Smooth muscle cell (in vitro differentiated cells): Measurements from ENCODE around the gene FAM180A. TPM values are rescaled to one million over a fixed set of nuclear protein-coding genes. Genes with fewer than 3 reads are reported as not detected.

Source experiments
- DNase-seq: peaks from one replicate; lab custom pipeline; 2025; ENCODE audit not compliant: unreplicated experiment; lab: John Stamatoyannopoulos, UW
- H2AFZ ChIP-seq: fragments of 200-600 bp; sonication (generic); 2 replicates; pipeline ENCODE4 v1.6.0; 2016; ENCODE audit warnings: antibody characterized with exemption, low read depth, mild to moderate bottlenecking
- H3F3A ChIP-seq: fragments of 200-600 bp; sonication (generic); 2 replicates; pipeline ENCODE4 v1.6.0; 2017; ENCODE audit warnings: antibody characterized with exemption, low read depth
- H3K27ac ChIP-seq: fragments of 200-600 bp; sonication (generic); 2 replicates; pipeline ENCODE4 v1.5.1; 2016; ENCODE audit warnings: low read depth, mild to moderate bottlenecking
- H3K27me3 ChIP-seq: fragments of 200-600 bp; sonication (generic); 2 replicates; pipeline ENCODE4 v1.6.1; 2016; ENCODE audit warnings: low read depth, mild to moderate bottlenecking
- H3K36me3 ChIP-seq: fragments of 200-600 bp; sonication (generic); 2 replicates; pipeline ENCODE4 v1.5.1; 2016; ENCODE audit warnings: low read depth
- H3K4me1 ChIP-seq: fragments of 200-600 bp; sonication (generic); 2 replicates; pipeline ENCODE4 v1.5.1; 2016; ENCODE audit warnings: low read depth
- H3K4me2 ChIP-seq: fragments of 200-600 bp; sonication (generic); 2 replicates; pipeline ENCODE4 v1.6.0; 2016; ENCODE audit warnings: mild to moderate bottlenecking
- H3K4me3 ChIP-seq: fragments of 200-600 bp; sonication (generic); 2 replicates; pipeline ENCODE4 v1.5.1; 2016; ENCODE audit warnings: mild to moderate bottlenecking
- H3K79me2 ChIP-seq: fragments of 200-600 bp; sonication (generic); 2 replicates; pipeline ENCODE4 v1.6.0; 2016; ENCODE audit warnings: low read depth, mild to moderate bottlenecking
- H3K9ac ChIP-seq: fragments of 200-600 bp; sonication (generic); 2 replicates; pipeline ENCODE4 v1.6.0; 2016; ENCODE audit warnings: low read depth
- H3K9me3 ChIP-seq: fragments of 200-600 bp; sonication (generic); replicated peaks from 2 replicates; pipeline ENCODE4 v1.5.1; 2016; ENCODE audit warnings: low read depth
- H4K20me1 ChIP-seq: fragments of 200-600 bp; sonication (generic); 2 replicates; pipeline ENCODE4 v1.6.0; 2016; ENCODE audit warnings: low read depth
- WGBS: methylation state at CpG from one replicate; pipeline ENCODE4 v1.1.7; 2016; ENCODE audit warnings: low lambda C conversion rate; 5-methylcytosine and 5-hydroxymethylcytosine counted together
- polyA plus RNA-seq: library from polyadenylated mRNA; unstranded; fragments of >200 nt; fragmentation: Nextera tagmentation; extraction: Ambion mirVana; gene quantifications from 2 replicates; pipeline ENCODE4 v1.2.1, GENCODE V29; 2016
- total RNA-seq: library from RNA; depleted of rRNA; stranded (reverse); fragments of >200 nt; gene quantifications from 2 replicates; pipeline ENCODE4 v1.2.3, GENCODE V29; 2014
- TF ChIP-seq, protein P1 (sequence below): fragments of 200-600 bp; sonication (generic); IDR thresholded peaks from 2 replicates; pipeline ENCODE4 v1.5.1; 2017; ENCODE audit warnings: borderline replicate concordance, mild to moderate bottlenecking, antibody characterized with exemption; ENCODE audit not compliant: insufficient read depth, poor library complexity, severe bottlenecking

The FAM180A gene
- total and polyA plus RNA-seq, 2 experiments from 2014 or later: 0.14 TPM; not detected in 1

DNA sequence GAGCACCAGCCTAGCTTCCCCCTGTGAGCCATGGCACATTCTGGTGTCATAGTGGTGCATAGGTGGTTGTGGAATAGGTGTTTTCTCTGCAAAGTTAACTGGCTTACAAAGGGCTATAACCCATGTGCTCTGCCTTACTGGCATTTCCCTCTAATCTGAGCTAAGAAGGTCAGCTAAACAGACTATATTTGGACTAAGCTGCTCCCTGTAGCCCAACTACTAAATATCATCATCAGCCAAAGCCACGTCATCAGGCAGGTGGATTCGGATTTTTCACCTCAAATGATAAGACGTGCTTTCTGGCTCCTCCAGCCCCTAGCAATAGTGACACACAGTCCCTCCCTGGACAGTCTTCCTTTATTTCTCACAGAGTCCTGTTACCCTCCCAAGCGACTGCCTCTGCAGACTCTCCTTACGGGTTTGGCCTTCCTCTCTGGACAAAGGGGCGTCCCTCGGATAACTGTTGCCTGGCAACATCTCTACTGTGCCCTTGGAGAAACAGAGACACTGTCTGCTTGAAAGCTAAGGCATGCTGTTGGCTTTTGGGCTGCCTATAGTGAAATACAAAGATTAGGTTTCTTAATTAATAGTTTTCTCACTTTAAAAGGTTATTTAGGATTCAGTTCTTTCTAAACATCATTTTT, 29.7 kb downstream of the FAM180A start:
- no peaks in the 10 kb centered on the region for H4K20me1 ChIP-seq
- H3F3A ChIP-seq: peaks cover 6% of the 10 kb centered on the region
- no peaks in the 10 kb centered on the region for H3K36me3 ChIP-seq
- DNase-seq: no peak
- no peak overlapping the region for H3K4me2 ChIP-seq
- H2AFZ ChIP-seq: no peak overlapping the region
- H3K27me3 ChIP-seq: no peaks in the 10 kb centered on the region
- peaks cover 12% of the 10 kb centered on the region for H3K4me1 ChIP-seq
- no peaks in the 10 kb centered on the region for H3K9me3 ChIP-seq
- H3K79me2 ChIP-seq: no peaks in the 10 kb centered on the region
- no peak overlapping the region for H3K27ac ChIP-seq
- TF ChIP-seq, protein P1, sequence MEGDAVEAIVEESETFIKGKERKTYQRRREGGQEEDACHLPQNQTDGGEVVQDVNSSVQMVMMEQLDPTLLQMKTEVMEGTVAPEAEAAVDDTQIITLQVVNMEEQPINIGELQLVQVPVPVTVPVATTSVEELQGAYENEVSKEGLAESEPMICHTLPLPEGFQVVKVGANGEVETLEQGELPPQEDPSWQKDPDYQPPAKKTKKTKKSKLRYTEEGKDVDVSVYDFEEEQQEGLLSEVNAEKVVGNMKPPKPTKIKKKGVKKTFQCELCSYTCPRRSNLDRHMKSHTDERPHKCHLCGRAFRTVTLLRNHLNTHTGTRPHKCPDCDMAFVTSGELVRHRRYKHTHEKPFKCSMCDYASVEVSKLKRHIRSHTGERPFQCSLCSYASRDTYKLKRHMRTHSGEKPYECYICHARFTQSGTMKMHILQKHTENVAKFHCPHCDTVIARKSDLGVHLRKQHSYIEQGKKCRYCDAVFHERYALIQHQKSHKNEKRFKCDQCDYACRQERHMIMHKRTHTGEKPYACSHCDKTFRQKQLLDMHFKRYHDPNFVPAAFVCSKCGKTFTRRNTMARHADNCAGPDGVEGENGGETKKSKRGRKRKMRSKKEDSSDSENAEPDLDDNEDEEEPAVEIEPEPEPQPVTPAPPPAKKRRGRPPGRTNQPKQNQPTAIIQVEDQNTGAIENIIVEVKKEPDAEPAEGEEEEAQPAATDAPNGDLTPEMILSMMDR: no peak
- no peak overlapping the region for H3K9ac ChIP-seq
- WGBS: 75% methylated on average over 7 of the region's 7 CpGs
- no peak overlapping the region for H3K4me3 ChIP-seq

DNA sequence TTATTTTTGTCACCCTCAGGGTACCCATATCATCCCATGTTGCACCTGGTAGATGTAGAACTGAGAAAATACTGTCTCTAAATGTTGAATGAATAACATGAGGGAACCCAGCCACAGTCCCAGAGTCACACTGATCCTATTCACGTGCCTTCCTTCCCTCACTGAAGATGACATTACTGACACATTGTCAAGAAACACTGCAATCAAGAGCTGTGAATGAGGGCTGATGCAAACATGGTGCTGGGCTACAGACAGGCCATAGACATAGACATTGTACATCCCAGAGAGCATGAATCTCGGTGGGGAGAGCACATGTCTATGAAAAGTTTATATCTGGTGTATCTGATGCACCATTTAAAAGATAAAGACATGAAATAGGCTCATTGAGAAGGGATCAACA, 30.4 kb downstream of the FAM180A start:
- H3F3A ChIP-seq: peaks cover 6% of the 10 kb centered on the region
- no peaks in the 10 kb centered on the region for H3K9me3 ChIP-seq
- no peak for DNase-seq
- H3K9ac ChIP-seq: no peak overlapping the region
- H3K79me2 ChIP-seq: no peaks in the 10 kb centered on the region
- H3K4me1 ChIP-seq: peaks cover 12% of the 10 kb centered on the region
- H4K20me1 ChIP-seq: no peaks in the 10 kb centered on the region
- TF ChIP-seq, protein P1: no peak
- no peak overlapping the region for H3K4me3 ChIP-seq
- no peaks in the 10 kb centered on the region for H3K27me3 ChIP-seq
- H3K36me3 ChIP-seq: no peaks in the 10 kb centered on the region
- H2AFZ ChIP-seq: no peak overlapping the region
- H3K4me2 ChIP-seq: no peak overlapping the region
- no peak overlapping the region for H3K27ac ChIP-seq
- 93% methylated on average over 2 of the region's 2 CpGs for WGBS

DNA sequence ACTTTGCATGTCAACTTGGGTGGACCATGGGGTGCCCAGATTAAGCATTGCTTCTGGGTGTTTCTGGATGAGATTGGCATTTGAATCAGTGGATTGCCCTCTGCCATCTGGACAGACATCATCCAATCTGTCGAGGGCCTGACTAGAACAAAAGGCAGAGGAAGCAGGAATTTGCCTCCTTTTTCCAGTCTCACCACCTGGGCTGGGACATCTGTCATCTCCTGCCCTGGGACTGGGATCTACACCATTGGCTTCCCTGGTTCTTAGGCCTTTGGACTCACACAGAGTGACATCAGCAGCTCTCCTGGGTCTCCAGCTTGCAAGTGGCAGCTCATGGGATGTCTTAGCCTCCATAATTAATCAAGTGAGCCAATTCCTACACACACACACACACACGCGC, 30.9 kb downstream of the FAM180A start:
- Histone ChIP-seq H4K20me1 (no peaks in the 10 kb centered on the region), H3K9ac (no peak overlapping the region), H3F3A (peaks cover 6% of the 10 kb centered on the region), H3K4me1 (peaks cover 12% of the 10 kb centered on the region), H3K9me3 (no peaks in the 10 kb centered on the region), H2AFZ (no peak overlapping the region), H3K27me3 (no peaks in the 10 kb centered on the region), H3K4me2 (no peak overlapping the region), H3K4me3 (no peak overlapping the region), H3K36me3 (no peaks in the 10 kb centered on the region), H3K27ac (no peak overlapping the region), H3K79me2 (no peaks in the 10 kb centered on the region)
- DNase-seq: no peak
- WGBS: 98% methylated on average over 3 of the region's 3 CpGs
- TF ChIP-seq, protein P1: no peak

DNA sequence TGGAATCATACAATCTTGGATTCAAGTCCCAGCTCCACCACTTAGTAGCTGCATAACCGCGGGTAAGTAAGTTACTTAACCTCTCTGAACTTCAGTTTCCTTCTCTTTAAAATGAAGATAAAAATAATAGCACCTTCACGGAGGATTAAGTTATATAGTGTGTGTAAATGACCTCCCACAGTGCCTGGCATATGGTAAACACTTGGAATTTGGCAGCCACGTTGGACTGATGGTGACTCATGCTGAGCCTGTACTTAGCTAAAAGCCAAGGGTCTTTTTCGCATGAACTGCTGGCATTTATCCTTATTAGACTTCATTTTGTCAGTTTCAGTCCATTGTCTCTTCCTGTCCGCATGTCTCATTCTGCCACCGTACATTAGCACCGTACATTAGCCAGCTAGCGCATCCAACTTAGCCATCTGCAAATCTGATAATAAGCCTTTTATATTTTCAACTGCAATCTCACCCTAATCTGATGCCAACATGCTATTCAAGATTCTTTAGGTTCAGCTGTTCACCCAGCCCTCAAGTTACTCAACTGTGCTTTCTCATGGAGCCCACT, 31.9 kb downstream of the FAM180A start:
- Histone ChIP-seq H3K4me2 (no peak overlapping the region), H3K27me3 (no peaks in the 10 kb centered on the region), H4K20me1 (no peaks in the 10 kb centered on the region), H3K9me3 (no peaks in the 10 kb centered on the region), H3K79me2 (no peaks in the 10 kb centered on the region), H3K27ac (no peak overlapping the region), H3K9ac (no peak overlapping the region), H3K36me3 (no peaks in the 10 kb centered on the region), H3K4me3 (no peak overlapping the region), H3K4me1 (peaks cover 12% of the 10 kb centered on the region), H3F3A (peaks cover 6% of the 10 kb centered on the region), H2AFZ (no peak overlapping the region)
- DNase-seq: no peak
- TF ChIP-seq, protein P1: no peak
- WGBS: 42% methylated on average over 9 of the region's 9 CpGs
